HCT116 (cell line): ENCODE measurements around the gene MCEMP1. TPM values are rescaled to one million over a fixed set of nuclear protein-coding genes. Genes with fewer than 3 reads are reported as not detected.

ENCODE experiments used
- ATAC-seq: fragments of 200-7000 bp; cut with Tn5 transposase; 2 replicates; pipeline ENCODE4 v1.9.1; 2020; ENCODE audit warnings: mild to moderate bottlenecking, moderate library complexity
- BruUV-seq: library from RNA; stranded (reverse); fragments of 400-500 nt; replicated peaks from 2 replicates; lab custom pipeline; 2021; lab: Mats Ljungman, UMichigan
- CTCF ChIA-PET: fragments of 300-600 bp; sonication (Branson Sonifier 250); formaldehyde crosslinking; loops from one replicate; lab custom pipeline; 2021; ENCODE audit warnings: antibody characterized with exemption; lab: Charles Lee
- POLR2A ChIA-PET: fragments of 300-600, 350-600 bp; sonication (Branson Sonifier 250); formaldehyde crosslinking; loops from one replicate; lab custom pipeline; 2021; ENCODE audit warnings: antibody characterized with exemption; lab: Charles Lee
- RAD21 ChIA-PET, 2 experiments: fragments of 300-600 bp; sonication (Branson Sonifier 250); formaldehyde crosslinking; loops; one replicate each; lab custom pipeline; 2023; ENCODE audit warnings: low total read pairs in 2 of 2; ENCODE audit not compliant: uncharacterized antibody in 2 of 2, unreplicated experiment in 2 of 2, low non-redundant PET in 1 of 2; lab: Charles Lee
- DNase-seq: peaks from one replicate; pipeline ENCODE4 v3.0.0-alpha.2; 2010; ENCODE audit warnings: low read depth, low spot score
- H2AFZ ChIP-seq: fragments of 200-600 bp; shearing (Covaris generic), sonication (generic); 2 replicates; pipeline ENCODE4 v1.6.1; 2017; ENCODE audit warnings: low read depth, mixed run types, mixed read lengths, antibody characterized with exemption, low read length; ENCODE audit not compliant: poor library complexity, severe bottlenecking
- H3K27ac ChIP-seq: 2 replicates; pipeline ENCODE4 v1.5.1; 2012; ENCODE audit warnings: low read depth, low read length
- H3K27me3 ChIP-seq: fragments of 200-600 bp; sonication (generic); 2 replicates; pipeline ENCODE4 v1.6.1; 2016; ENCODE audit warnings: mixed run types, low read length, mixed read lengths; ENCODE audit not compliant: insufficient read depth
- H3K36me3 ChIP-seq, 2 experiments: fragments of 200-500 bp in 1 of 2; fragments of 200-600 bp in 1 of 2; sonication (Bioruptor generic) in 1 of 2; sonication (generic) in 1 of 2; 2 replicates each; pipeline versions ENCODE4 v1.5.1 to v1.6.1; 2014 to 2016; ENCODE audit warnings: low read length in 2 of 2, inconsistent platforms in 1 of 2, mixed read lengths in 1 of 2, mixed run types in 1 of 2; ENCODE audit not compliant: insufficient read depth in 2 of 2, control insufficient read depth in 1 of 2
- H3K4me1 ChIP-seq, 2 experiments: fragments of 200-600 bp in 1 of 2; sonication (generic) in 1 of 2; 2 replicates each; pipeline versions ENCODE4 v1.5.1 to v1.6.1; 2012 to 2017; ENCODE audit warnings: low read length in 2 of 2, inconsistent platforms in 1 of 2, mild to moderate bottlenecking in 1 of 2, mixed read lengths in 1 of 2, mixed run types in 1 of 2, moderate library complexity in 1 of 2; ENCODE audit not compliant: insufficient read depth in 2 of 2, control insufficient read depth in 1 of 2
- H3K4me2 ChIP-seq: fragments of 200-600 bp; sonication (generic); 2 replicates; pipeline ENCODE4 v1.6.1; 2017; ENCODE audit warnings: mixed run types, low read length, mixed read lengths
- H3K4me3 ChIP-seq, 2 experiments: fragments of 200-600 bp in 1 of 2; sonication (generic) in 1 of 2; replicated peaks in 1 of 2; 2 replicates each; pipeline ENCODE4 v1.5.1; 2011 to 2016; ENCODE audit warnings: low read length in 2 of 2, control low read depth in 1 of 2, low read depth in 1 of 2, mild to moderate bottlenecking in 1 of 2, mixed read lengths in 1 of 2, mixed run types in 1 of 2
- H3K79me2 ChIP-seq: fragments of 200-600 bp; sonication (generic); 2 replicates; pipeline ENCODE4 v1.6.1; 2017; ENCODE audit warnings: mild to moderate bottlenecking, mixed run types, low read length, moderate library complexity, mixed read lengths; ENCODE audit not compliant: insufficient read depth
- H3K9ac ChIP-seq: fragments of 200-600 bp; sonication (generic); 2 replicates; pipeline ENCODE4 v1.6.1; 2016; ENCODE audit warnings: low read length, mixed read lengths
- H3K9me2 ChIP-seq: fragments of 200-600 bp; sonication (generic), shearing (Covaris generic); 2 replicates; pipeline ENCODE4 v1.6.1; 2017; ENCODE audit warnings: mixed run types, mild to moderate bottlenecking, moderate library complexity; ENCODE audit not compliant: insufficient read depth
- H3K9me3 ChIP-seq, 2 experiments: fragments of 200-500 bp in 1 of 2; fragments of 200-600 bp in 1 of 2; sonication (Bioruptor generic) in 1 of 2; sonication (generic) in 1 of 2; 2 replicates each; pipeline ENCODE4 v1.6.1; 2014 to 2017; ENCODE audit warnings: low read length in 2 of 2, mixed read lengths in 2 of 2, inconsistent platforms in 1 of 2, low read depth in 1 of 2, mild to moderate bottlenecking in 1 of 2, mixed run types in 1 of 2, moderate library complexity in 1 of 2; ENCODE audit not compliant: control insufficient read depth in 1 of 2, insufficient read depth in 1 of 2
- H4K20me1 ChIP-seq: fragments of 200-600 bp; sonication (generic), shearing (Covaris generic); 2 replicates; pipeline ENCODE4 v1.6.1; 2017; ENCODE audit warnings: mixed run types, mild to moderate bottlenecking, moderate library complexity; ENCODE audit not compliant: insufficient read depth
- CBX3 ChIP-seq: IDR thresholded peaks from 2 replicates; pipeline ENCODE4 v1.6.1; 2012; ENCODE audit warnings: low read depth
- CEBPB ChIP-seq: IDR thresholded peaks from 2 replicates; pipeline ENCODE4 v1.6.1; 2012; ENCODE audit warnings: low read depth
- EGR1 ChIP-seq: IDR thresholded peaks from 2 replicates; pipeline ENCODE4 v1.6.1; 2012; ENCODE audit warnings: low read depth
- EZH2phosphoT487 ChIP-seq: fragments of 200-600 bp; IDR thresholded peaks from 2 replicates; pipeline ENCODE4 v1.6.1; 2018; ENCODE audit warnings: antibody characterized with exemption, borderline replicate concordance
- JUND ChIP-seq: IDR thresholded peaks from 2 replicates; pipeline ENCODE4 v1.6.1; 2012
- POLR2A ChIP-seq: IDR thresholded peaks from 2 replicates; pipeline ENCODE4 v1.7.0; 2011; ENCODE audit warnings: borderline replicate concordance; ENCODE audit not compliant: insufficient read depth, insufficient read length; ENCODE audit errors: extremely low read depth
- POLR2AphosphoS5 ChIP-seq: IDR thresholded peaks from 2 replicates; pipeline ENCODE4 v1.6.1; 2011; ENCODE audit warnings: mild to moderate bottlenecking, low read depth, low read length, moderate library complexity
- RAD21 ChIP-seq: IDR thresholded peaks from 2 replicates; pipeline ENCODE4 v1.6.1; 2012; ENCODE audit warnings: low read depth, mild to moderate bottlenecking
- SIN3A ChIP-seq: IDR thresholded peaks from 2 replicates; pipeline ENCODE4 v1.6.1; 2012; ENCODE audit warnings: low read depth
- SP1 ChIP-seq: IDR thresholded peaks from 2 replicates; pipeline ENCODE4 v1.6.1; 2012; ENCODE audit warnings: low read depth
- YY1 ChIP-seq: IDR thresholded peaks from 2 replicates; pipeline ENCODE4 v1.6.1; 2011; ENCODE audit warnings: low read length, low read depth, moderate library complexity, mild to moderate bottlenecking; ENCODE audit not compliant: insufficient replicate concordance; ENCODE audit errors: extremely low read depth
- intact Hi-C: fragments of 100-400 bp; cut with micrococcal nuclease; formaldehyde crosslinking; loops from 2 replicates; pipeline ENCODE4 v1.10.0; 2022
- total RNA-seq: library from RNA; stranded (reverse); gene quantifications from one replicate; pipeline ENCODE4 v1.2.1, GENCODE V29; 2021; ENCODE audit not compliant: unreplicated experiment
- TF ChIP-seq, protein P1 (sequence below): IDR thresholded peaks from 2 replicates; pipeline ENCODE4 v1.6.1; 2012
- TF ChIP-seq, protein P2 (sequence below): IDR thresholded peaks from 2 replicates; pipeline ENCODE4 v1.6.1; 2012
- TF ChIP-seq, protein P3 (sequence below): IDR thresholded peaks from 2 replicates; pipeline ENCODE4 v1.6.1; 2011; ENCODE audit warnings: mild to moderate bottlenecking, low read length, moderate library complexity; ENCODE audit not compliant: insufficient replicate concordance; ENCODE audit errors: extremely low read depth

The MCEMP1 gene
- total RNA-seq, 1 experiment from 2014 or later, result not detected

DNA sequence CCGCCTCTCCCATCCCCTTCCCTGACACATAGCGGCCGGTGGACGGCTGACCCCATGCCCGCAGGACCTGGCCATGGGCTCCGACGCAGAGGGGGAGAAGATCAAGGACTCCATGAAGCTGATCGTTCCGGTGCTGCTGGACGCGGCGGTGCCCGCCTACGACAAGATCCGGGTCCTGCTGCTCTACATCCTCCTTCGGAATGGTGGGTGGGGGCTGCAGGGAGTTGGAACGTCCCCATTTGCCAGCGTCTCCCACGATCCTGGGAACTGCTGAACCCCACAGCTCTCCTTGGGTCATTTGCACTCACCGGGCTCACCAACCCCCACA, 32.4 kb upstream of the MCEMP1 start:
- no peak for ATAC-seq
- no peaks in the 10 kb centered on the region for H3K27me3 ChIP-seq
- BruUV-seq, result no TSS peak
- CTCF ChIA-PET, result interaction anchor here (1.5 kb wide), 1 partner anchor 36 kb away, joined by 5 read pairs; the partner anchor contains the start of gene TRAPPC5
- peaks cover 0 to 13% of the 10 kb centered on the region in 2 experiments; a peak in 2 of 4 replicates for H3K4me1 ChIP-seq
- no peak overlapping the region for H3K27ac ChIP-seq
- no peaks in the 10 kb centered on the region for H3K79me2 ChIP-seq
- no peak overlapping the region for H3K9ac ChIP-seq
- H3K36me3 ChIP-seq, result peaks cover 0 to 11% of the 10 kb centered on the region in 2 experiments; a peak in 1 of 4 replicates
- H3K4me2 ChIP-seq, result no peak overlapping the region
- H2AFZ ChIP-seq, result no peak overlapping the region
- no peak for DNase-seq
- no peaks in the 10 kb centered on the region for H3K9me2 ChIP-seq
- intact Hi-C loops, result no loop called here
- no peak overlapping the region for H3K4me3 ChIP-seq
- no peaks in the 10 kb centered on the region for H4K20me1 ChIP-seq
- POLR2A ChIA-PET, result interaction anchor here (0.6 kb wide), 1 partner anchor 40 kb away, joined by 3 read pairs; no protein-coding TSS in a partner anchor
- TF ChIP-seq CBX3 (no peak), POLR2AphosphoS5 (no peak), CEBPB (no peak), SIN3A (no peak), JUND (no peak), EGR1 (no peak), SP1 (no peak), EZH2phosphoT487 (no peak), YY1 (no peak), POLR2A (no peak), RAD21 (no peak)
- TF ChIP-seq, protein P1, sequence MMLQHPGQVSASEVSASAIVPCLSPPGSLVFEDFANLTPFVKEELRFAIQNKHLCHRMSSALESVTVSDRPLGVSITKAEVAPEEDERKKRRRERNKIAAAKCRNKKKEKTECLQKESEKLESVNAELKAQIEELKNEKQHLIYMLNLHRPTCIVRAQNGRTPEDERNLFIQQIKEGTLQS, result no peak
- TF ChIP-seq, protein P2, sequence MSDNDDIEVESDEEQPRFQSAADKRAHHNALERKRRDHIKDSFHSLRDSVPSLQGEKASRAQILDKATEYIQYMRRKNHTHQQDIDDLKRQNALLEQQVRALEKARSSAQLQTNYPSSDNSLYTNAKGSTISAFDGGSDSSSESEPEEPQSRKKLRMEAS, result no peak
- TF ChIP-seq, protein P3, sequence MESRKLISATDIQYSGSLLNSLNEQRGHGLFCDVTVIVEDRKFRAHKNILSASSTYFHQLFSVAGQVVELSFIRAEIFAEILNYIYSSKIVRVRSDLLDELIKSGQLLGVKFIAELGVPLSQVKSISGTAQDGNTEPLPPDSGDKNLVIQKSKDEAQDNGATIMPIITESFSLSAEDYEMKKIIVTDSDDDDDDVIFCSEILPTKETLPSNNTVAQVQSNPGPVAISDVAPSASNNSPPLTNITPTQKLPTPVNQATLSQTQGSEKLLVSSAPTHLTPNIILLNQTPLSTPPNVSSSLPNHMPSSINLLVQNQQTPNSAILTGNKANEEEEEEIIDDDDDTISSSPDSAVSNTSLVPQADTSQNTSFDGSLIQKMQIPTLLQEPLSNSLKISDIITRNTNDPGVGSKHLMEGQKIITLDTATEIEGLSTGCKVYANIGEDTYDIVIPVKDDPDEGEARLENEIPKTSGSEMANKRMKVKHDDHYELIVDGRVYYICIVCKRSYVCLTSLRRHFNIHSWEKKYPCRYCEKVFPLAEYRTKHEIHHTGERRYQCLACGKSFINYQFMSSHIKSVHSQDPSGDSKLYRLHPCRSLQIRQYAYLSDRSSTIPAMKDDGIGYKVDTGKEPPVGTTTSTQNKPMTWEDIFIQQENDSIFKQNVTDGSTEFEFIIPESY, result no peak
- RAD21 ChIA-PET, result interaction anchor here (0.7 to 1.6 kb wide), 2 partner anchors 76 to 155 kb away, joined by 3 to 6 read pairs; no protein-coding TSS in a partner anchor
- H3K9me3 ChIP-seq, result peaks cover 0 to 4% of the 10 kb centered on the region in 2 experiments; a peak in 1 of 4 replicates
